Fibroblast of lung (primary cell): ENCODE measurements around the gene TASOR.
"Not testable (repeated sequence)": the region's sequence is repeated elsewhere in the genome, so short reads cannot be mapped to it uniquely, and the experiment has no call there.

Experiments used
- CTCF ChIP-seq, 2 donors: IDR thresholded peaks in 1 of 2; conservative IDR thresholded peaks in 1 of 2; 1 replicate in 1 of 2; 2 replicates in 1 of 2; pipeline ENCODE4 v1.5.1; 2011 to 2012; ENCODE audit warnings: low read length in 2 of 2, control low read depth in 1 of 2, inconsistent platforms in 1 of 2, low read depth in 1 of 2, mild to moderate bottlenecking in 1 of 2
- EZH2 ChIP-seq: IDR thresholded peaks from 2 replicates; pipeline ENCODE4 v1.5.1; 2012; ENCODE audit warnings: low read length, control low read depth, mild to moderate bottlenecking; ENCODE audit errors: missing control alignments

DNA sequence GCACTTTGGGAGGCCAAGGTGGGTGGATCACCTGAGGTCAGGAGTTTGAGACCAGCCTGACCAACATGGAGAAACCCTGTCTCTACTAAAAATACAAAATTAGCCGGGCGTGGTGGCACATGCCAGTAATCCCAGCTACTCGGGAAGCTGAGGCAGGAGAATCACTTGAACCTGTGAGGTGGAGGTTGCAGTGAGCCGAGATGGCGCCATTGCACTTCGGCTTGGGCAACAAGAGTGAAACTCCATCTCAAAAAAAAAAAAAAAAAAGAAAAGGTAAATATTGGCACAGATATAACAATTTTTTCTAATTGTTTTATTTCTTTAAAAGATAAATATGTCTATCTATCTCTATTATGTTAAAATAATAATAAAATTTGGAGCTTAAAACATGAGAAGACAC, 24.3 kb upstream of the TASOR start:
- not testable (repeated sequence) for TF ChIP-seq EZH2; CTCF (conservative IDR thresholded peaks at IDR 0.05 in 1 of 2, IDR thresholded peaks at IDR 0.05 in 1 of 2; ENCODE audit: low read depth in 1 of 2, low read length in 2 of 2)
